Rectal smooth muscle tissue (tissue), 1 donor: ENCODE results near the gene TXK.

Experiments
- H3K27ac ChIP-seq: one replicate; pipeline ENCODE4 v1.7.0; 2013; ENCODE audit warnings: low read depth, low read length, inconsistent platforms
- H3K27me3 ChIP-seq: one replicate; pipeline ENCODE4 v1.7.0; 2013; ENCODE audit warnings: low read length; ENCODE audit not compliant: control insufficient read depth, insufficient read depth
- H3K36me3 ChIP-seq: one replicate; pipeline ENCODE4 v1.7.0; 2013; ENCODE audit warnings: low read length; ENCODE audit not compliant: control insufficient read depth, insufficient read depth
- H3K4me1 ChIP-seq: one replicate; pipeline ENCODE4 v1.7.0; 2013; ENCODE audit warnings: low read length; ENCODE audit not compliant: control insufficient read depth, insufficient read depth
- H3K4me3 ChIP-seq: one replicate; pipeline ENCODE4 v1.7.0; 2013; ENCODE audit warnings: low read length
- H3K9ac ChIP-seq: one replicate; pipeline ENCODE4 v1.7.0; 2013; ENCODE audit warnings: low read length

TXK gene

DNA sequence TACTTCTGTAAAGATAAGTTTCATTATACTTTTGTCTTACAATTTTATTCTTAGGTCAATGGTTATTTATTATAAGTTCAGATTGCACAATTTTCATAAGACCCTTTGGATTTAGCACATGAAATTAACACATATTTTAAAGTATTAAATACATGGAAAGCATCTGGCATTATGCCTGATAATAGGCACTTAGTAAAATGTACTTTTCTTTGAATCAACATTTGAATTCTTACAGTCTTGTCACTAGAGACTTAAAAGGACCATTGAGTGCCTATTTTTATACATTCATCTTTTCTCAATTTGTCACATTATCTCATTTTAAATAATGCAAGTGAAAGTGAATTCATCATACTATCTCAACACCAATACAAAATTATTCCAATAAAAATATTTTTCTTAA, 94.5 kb downstream of the TXK start:
- Histone ChIP-seq H3K36me3 (no peaks in the 10 kb centered on the region), H3K4me3 (no peak overlapping the region), H3K27me3 (no peaks in the 10 kb centered on the region), H3K9ac (no peak overlapping the region), H3K4me1 (no peaks in the 10 kb centered on the region), H3K27ac (no peak overlapping the region)

DNA sequence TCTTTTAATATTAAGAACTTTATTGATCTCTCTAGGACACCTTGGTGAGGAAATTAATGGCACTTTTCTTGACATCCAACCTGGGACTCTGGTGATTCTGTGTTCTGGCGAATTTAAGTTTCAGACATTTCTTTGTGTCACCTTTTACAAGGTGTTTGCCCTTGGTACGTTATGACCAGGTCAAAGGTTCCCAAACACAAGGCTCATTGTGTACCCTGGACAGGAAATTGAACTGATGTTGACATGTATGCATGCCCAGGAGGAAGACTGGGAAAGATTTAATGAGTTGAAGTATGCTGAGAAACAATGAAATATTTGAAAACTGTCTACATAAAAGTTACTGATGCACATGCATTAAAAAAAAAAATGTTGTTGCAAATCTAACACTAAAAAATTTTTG, 95.4 kb downstream of the TXK start:
- H3K27me3 ChIP-seq, result no peaks in the 10 kb centered on the region
- H3K36me3 ChIP-seq, result no peaks in the 10 kb centered on the region
- H3K27ac ChIP-seq, result no peak overlapping the region
- no peaks in the 10 kb centered on the region for H3K4me1 ChIP-seq
- no peak overlapping the region for H3K9ac ChIP-seq
- H3K4me3 ChIP-seq, result no peak overlapping the region

DNA sequence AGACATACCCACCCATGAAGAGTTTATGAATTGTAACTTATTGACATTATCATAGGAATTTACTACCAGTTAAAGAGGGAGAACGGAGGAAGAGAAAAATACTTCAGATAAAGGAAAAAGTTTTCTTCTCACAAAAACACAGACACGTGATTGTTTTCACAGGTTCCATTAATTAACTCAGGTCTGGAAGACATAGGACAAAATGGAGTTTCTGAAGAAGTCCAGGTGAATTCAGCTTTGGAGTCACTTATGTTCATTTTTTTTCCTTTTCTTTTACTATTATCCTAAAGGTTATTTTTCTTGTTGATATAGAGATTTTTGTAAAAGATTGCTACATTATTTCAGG, 97.0 kb downstream of the TXK start:
- no peaks in the 10 kb centered on the region for H3K27me3 ChIP-seq
- H3K36me3 ChIP-seq, result no peaks in the 10 kb centered on the region
- H3K9ac ChIP-seq, result no peak overlapping the region
- H3K4me3 ChIP-seq, result no peak overlapping the region
- H3K27ac ChIP-seq, result no peak overlapping the region
- no peaks in the 10 kb centered on the region for H3K4me1 ChIP-seq

DNA sequence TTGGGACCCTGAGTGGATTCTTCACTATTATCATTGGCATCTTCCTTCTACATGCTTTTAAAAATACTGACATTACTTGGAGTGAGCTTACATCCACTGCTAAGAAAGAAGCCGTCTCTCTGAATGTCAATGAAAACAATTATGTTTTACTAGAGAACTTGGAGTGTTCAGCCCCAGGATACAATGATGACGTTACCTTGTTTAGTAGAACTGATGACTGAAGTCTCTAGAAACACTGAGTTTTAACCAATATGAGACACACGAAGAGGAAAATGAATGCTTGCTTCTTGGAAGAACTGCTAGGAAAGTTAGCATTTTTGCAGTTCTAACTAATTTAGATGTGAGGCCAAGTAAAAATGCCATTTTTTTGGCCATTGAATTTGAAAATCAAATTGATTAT, 98.1 kb downstream of the TXK start:
- H3K4me1 ChIP-seq, result no peaks in the 10 kb centered on the region

DNA sequence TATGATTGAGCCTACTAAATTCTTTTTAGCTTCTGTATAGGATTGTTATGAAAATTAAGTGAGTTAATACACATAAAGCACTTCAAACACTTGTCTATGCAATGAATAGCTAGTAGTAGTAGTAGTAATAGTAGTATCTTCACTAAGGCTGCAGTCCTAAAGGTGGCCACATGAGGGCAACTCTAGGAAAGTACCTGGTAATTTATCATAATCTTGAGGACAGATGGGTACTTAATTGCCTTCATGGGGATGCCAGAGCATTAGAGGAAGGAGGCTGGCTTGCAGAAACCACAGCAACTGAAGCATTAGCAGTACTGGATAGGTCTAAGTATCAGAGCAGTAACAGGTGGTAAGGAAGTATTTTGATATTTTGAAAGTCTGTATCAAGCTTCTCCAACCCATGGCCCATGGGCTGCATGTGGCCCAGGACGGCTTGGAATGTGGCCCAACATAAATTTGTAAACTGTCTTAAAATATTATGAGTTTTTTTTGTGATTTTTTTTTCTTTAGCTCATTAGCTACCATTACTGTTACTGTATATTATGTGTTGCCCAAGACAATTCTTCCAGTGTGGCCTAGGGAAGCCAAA, 100.1 kb downstream of the TXK start:
- no peaks in the 10 kb centered on the region for H3K27me3 ChIP-seq
- no peak overlapping the region for H3K9ac ChIP-seq
- H3K27ac ChIP-seq, result no peak overlapping the region
- no peaks in the 10 kb centered on the region for H3K36me3 ChIP-seq
- no peak overlapping the region for H3K4me3 ChIP-seq
- no peaks in the 10 kb centered on the region for H3K4me1 ChIP-seq

More for the DNA sequence above, 98.1 kb downstream of the TXK start:
- H3K9ac ChIP-seq, result no peak overlapping the region
- no peak overlapping the region for H3K4me3 ChIP-seq
- H3K36me3 ChIP-seq, result no peaks in the 10 kb centered on the region
- no peaks in the 10 kb centered on the region for H3K27me3 ChIP-seq
- no peak overlapping the region for H3K27ac ChIP-seq

DNA sequence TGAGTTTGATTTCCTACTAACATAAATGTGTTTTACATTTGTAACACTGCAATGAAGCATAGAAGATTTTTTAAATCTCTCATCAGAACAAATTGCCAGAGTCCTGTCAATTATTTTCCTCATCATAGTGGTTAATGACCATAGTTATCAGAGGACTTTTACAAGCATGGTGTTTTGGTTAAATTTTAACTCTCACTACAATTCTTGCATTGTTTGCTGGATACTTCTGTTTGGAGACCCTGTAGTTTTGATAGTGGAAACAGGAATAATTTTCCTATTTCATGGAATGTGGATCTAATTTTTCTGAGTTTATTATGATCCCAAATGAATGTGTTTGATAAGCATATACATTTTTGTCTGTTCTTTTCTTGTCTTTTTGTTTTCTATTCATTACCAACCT, 100.6 kb downstream of the TXK start:
- H3K27me3 ChIP-seq, result no peaks in the 10 kb centered on the region
- H3K36me3 ChIP-seq, result no peaks in the 10 kb centered on the region
- no peaks in the 10 kb centered on the region for H3K4me1 ChIP-seq
- no peak overlapping the region for H3K4me3 ChIP-seq
- H3K27ac ChIP-seq, result no peak overlapping the region
- no peak overlapping the region for H3K9ac ChIP-seq

DNA sequence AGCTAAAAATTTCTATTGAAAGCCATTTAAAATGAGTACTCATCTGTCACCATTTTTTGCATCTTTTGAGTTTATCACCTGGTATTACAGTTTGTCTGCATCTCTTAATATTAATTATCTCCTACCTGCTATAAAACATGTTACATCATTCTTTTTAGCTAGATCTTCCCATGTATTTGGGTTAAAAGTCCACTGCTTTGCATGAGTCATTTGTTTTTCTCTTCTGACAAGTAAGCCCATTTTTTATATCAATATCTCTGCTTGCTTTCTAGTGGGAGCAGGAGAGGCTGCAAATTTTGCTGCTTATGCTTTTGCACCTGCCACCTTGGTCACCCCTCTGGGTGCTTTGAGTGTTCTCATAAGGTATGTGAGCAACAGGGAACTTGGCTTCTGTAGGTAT, 101.3 kb downstream of the TXK start:
- no peak overlapping the region for H3K27ac ChIP-seq

DNA sequence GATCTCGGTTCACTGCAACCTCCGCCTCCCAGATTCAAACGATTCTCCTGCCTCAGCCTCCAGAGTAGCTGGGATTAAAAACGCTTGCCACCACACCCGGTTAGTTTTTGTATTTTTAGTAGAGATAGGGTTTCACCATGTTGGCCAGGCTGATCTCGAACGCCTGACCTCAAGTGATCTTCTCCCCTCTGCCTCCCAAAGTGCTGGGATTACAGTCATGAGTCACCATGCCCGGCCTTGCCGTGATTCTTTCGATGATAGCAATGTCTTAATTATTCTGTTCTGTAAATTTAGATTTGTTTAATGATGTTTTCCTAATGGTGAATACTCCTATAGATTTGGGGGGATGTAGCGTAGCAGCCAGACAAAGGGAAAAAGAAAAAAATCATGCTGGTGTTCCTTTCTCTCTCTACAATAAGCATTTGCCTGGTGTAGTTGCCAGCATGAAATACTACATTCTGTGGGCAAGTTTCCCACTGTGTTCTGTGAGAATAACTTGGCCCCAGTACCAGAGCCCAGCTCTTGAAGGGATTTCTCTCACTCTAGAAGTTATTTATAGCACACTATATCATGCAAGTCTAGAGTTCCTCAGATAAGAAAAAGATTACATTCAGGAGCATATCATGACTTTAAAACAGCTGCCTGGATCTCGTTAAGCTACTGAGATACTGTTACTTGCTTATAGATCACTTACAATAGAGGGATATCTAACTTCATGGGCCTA, 102.1 kb downstream of the TXK start:
- no peak overlapping the region for H3K27ac ChIP-seq
- H3K4me1 ChIP-seq, result no peaks in the 10 kb centered on the region
- H3K4me3 ChIP-seq, result no peak overlapping the region
- no peak overlapping the region for H3K9ac ChIP-seq
- H3K36me3 ChIP-seq, result no peaks in the 10 kb centered on the region
- H3K27me3 ChIP-seq, result no peaks in the 10 kb centered on the region

More for the DNA sequence above, 101.3 kb downstream of the TXK start:
- H3K9ac ChIP-seq, result no peak overlapping the region
- H3K27me3 ChIP-seq, result no peaks in the 10 kb centered on the region
- no peaks in the 10 kb centered on the region for H3K36me3 ChIP-seq
- no peaks in the 10 kb centered on the region for H3K4me1 ChIP-seq
- no peak overlapping the region for H3K4me3 ChIP-seq

DNA sequence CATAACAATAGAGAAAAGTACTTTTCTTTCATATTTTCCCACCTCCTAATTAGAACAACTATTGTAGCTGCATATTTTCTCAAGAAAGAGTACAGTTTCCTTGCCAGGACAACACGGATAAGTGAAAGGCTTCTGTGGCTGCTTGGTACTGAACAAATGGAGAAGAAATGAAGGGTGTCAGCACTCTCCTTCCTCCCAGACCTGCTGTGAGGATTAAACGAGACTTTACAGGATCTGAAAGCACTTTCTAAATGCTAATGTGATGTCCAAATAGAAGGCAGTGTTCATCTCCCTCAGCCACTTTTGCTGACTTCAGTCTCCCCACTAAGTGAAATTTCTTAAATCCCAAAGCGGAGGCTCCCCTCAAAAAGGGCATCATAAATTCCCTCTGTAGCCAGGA, 103.6 kb downstream of the TXK start:
- Histone ChIP-seq H3K4me3 (no peak overlapping the region), H3K27me3 (no peaks in the 10 kb centered on the region), H3K36me3 (no peaks in the 10 kb centered on the region), H3K9ac (no peak overlapping the region), H3K27ac (no peak overlapping the region), H3K4me1 (no peaks in the 10 kb centered on the region)

DNA sequence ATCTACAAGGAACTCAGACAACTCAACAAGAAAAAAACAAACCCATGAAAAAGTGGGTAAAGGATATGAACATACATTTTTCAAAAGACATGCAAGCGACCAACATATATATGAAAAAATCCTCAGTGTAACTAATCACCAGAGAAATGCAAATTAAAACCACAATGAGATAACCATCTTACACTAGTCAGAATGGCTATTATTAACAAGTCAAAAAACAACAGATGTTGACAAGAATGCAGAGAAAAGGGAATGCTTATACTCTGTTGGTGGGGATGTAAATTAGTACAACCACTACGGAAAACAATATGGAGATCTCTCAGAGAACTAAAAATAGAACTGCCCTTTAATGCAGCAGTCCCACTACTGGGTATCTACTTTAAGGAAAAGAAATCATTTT, 105.4 kb downstream of the TXK start:
- H3K4me3 ChIP-seq, result no peak overlapping the region
- H3K36me3 ChIP-seq, result no peaks in the 10 kb centered on the region
- no peak overlapping the region for H3K9ac ChIP-seq
- H3K27me3 ChIP-seq, result no peaks in the 10 kb centered on the region
- no peaks in the 10 kb centered on the region for H3K4me1 ChIP-seq
- no peak overlapping the region for H3K27ac ChIP-seq

DNA sequence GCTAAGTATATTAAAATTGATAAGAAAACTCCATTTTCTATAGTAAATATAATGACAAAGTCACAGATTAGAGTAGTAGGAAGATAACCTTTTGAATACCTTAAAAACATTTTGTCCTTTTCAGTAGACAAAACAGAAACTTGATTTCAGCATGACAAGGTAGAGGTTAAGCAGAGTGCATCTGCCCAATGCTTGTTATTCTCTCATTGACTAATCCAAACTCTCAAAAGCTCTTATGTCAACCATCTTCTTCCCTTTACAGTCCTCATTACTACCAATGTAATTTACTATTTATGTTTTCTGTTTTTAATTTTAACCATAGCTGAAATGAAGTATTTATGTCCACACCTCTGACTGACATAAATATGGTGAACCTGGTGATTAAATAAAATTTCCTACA, 106.4 kb downstream of the TXK start:
- Histone ChIP-seq H3K4me1 (no peaks in the 10 kb centered on the region), H3K9ac (no peak overlapping the region), H3K27ac (no peak overlapping the region), H3K36me3 (no peaks in the 10 kb centered on the region), H3K4me3 (no peak overlapping the region), H3K27me3 (no peaks in the 10 kb centered on the region)

DNA sequence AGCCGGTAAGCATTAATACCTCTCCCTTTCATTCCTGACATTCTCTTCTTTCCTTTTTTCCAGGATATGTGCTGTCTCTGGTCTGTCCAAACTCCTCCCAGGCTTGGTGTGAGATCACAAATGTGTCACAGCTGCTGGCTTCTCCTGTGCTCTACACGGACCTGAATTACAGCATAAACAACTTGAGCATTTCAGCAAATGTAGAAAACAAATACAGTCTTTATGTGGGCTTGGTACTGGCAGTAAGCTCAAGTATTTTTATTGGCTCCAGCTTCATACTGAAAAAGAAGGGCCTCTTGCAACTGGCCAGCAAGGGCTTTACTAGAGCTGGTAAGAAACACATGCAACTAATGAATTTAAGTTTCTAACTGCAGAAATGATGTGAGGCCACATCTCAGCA, 109.0 kb downstream of the TXK start:
- Histone ChIP-seq H3K27ac (no peak overlapping the region), H3K4me3 (no peak overlapping the region), H3K4me1 (no peaks in the 10 kb centered on the region), H3K36me3 (no peaks in the 10 kb centered on the region), H3K9ac (no peak overlapping the region), H3K27me3 (no peaks in the 10 kb centered on the region)

DNA sequence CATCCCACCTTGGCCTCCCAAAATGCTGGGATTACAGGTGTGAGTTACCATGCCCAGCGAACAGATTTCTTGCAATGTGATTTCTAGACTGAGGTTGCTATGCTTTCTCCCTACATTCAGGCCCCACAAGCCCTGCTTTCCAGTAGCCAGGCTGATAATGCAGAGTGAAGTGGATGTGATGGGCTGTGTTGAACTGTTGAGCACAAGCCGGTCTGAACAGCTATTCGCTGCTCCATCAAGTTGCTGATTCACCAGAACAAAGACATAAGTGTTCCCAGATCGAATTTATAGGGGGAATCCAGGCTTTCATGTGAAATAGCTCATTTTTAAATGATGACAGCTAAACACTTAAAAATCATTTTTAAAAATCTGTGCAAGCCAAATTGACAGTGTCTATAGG, 109.5 kb downstream of the TXK start:
- Histone ChIP-seq H3K4me3 (no peak overlapping the region), H3K9ac (no peak overlapping the region), H3K4me1 (no peaks in the 10 kb centered on the region), H3K27me3 (no peaks in the 10 kb centered on the region), H3K27ac (no peak overlapping the region), H3K36me3 (no peaks in the 10 kb centered on the region)
